ENCODE data around the gene ADI1. TPM values are rescaled to one million over a fixed set of nuclear protein-coding genes. Genes with fewer than 3 reads are reported as not detected.

The ADI1 gene
- polyA plus RNA-seq, 1 of the 3 experiments (the other 2 are of a cell fraction): 67.2 TPM

DNA sequence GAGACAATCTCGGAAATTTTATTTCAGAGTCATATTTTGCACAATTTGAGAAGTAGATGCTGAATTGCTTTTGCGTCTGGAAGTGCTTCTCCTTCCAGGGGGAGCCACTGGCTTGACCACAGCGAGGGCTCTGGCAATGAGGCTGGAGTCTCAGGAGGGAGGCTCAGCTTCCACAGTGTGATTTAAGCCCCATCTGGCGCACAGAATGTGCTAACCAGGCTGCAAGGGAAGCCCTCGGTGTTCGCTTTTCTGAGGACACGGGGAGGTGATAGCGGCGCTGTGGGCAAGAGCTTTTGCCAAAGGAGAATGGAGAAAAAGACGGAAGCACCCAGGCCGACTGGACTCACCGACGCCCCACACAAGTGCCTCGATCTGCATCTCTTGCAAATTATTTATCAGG, 52.4 kb downstream of the ADI1 start:
- ChIA-PET POLR2A (no interaction called here), CTCF (interaction anchor here (0.9 to 9.4 kb wide), 5 partner anchors 9 to 184 kb away, joined by 3 to 127 read pairs (median 5); no protein-coding TSS in a partner anchor)
- Histone ChIP-seq H3K79me2 (ENCODE audit: insufficient read depth) (no peaks in the 10 kb centered on the region), H3K27ac (ENCODE audit: low read depth in 2 of 2, low read length in 1 of 2) (peak overlapping the region in 1 of 2 experiments; percentile 77; a peak in 2 of 4 replicates), H3K27me3 (ENCODE audit: insufficient read depth) (no peaks in the 10 kb centered on the region), H3F3A (replicated peaks; ENCODE audit: insufficient read depth) (peaks cover 7% of the 10 kb centered on the region), H2AFZ (ENCODE audit: low read depth) (no peak overlapping the region), H3K4me3 (ENCODE audit: low read depth in 2 of 2, low read length in 1 of 2) (no peak overlapping the region), H3K4me2 (no peak overlapping the region), H3K4me1 (ENCODE audit: control insufficient read depth in 1 of 2, insufficient read depth in 2 of 2, low read depth in 1 of 2, low read length in 1 of 2) (peaks cover 0 to 25% of the 10 kb centered on the region in 2 experiments; a peak in 3 of 4 replicates), H3K9ac (no peak overlapping the region), H4K20me1 (ENCODE audit: insufficient read depth) (no peaks in the 10 kb centered on the region), H3K9me3 (no peaks in the 10 kb centered on the region), H3K9me2 (no peaks in the 10 kb centered on the region), H3K36me3 (replicated peaks in 1 of 2; ENCODE audit: control insufficient read depth in 1 of 2, insufficient read depth in 2 of 2, low read length in 1 of 2) (peaks cover 16 to 58% of the 10 kb centered on the region in 2 experiments)
- 93% methylated on average over 14 of the region's 14 CpGs for WGBS (ENCODE audit: low lambda C conversion rate)
- TF ChIP-seq FOXJ3 (CRISPR knock-in tag; IDR thresholded peaks at IDR 0.05) (no peak), JUND (IDR thresholded peaks at IDR 0.05) (no peak)
- no peak for DNase-seq

DNA sequence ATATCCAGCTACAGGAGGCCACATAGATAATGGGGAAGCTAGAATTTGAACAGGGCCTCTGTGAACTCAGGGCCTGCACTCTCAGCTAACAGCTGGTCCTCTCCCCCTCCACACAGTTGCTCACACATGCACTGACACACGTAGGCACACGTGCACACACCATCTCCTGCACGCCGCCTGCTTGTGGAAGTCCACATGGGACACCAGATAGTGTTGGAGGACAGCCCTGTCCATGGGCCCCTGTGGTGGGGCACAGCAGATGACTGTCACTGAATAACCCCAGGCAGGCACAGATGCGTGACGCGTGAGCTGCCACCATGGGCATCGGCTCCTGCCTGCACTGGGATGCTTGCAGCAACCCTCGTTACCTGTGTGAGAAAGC, 52.9 kb downstream of the ADI1 start:
- CTCF ChIA-PET: interaction anchor here (0.9 to 9.4 kb wide), 6 partner anchors 8 to 184 kb away, joined by 3 to 127 read pairs (median 6); no protein-coding TSS in a partner anchor
- Histone ChIP-seq H3K4me3 (ENCODE audit: low read depth in 2 of 2, low read length in 1 of 2) (no peak overlapping the region), H3K9ac (peak overlapping the region; percentile 28; the same call in 1 of the 2 replicates), H3F3A (replicated peaks; ENCODE audit: insufficient read depth) (peaks cover 7% of the 10 kb centered on the region), H3K9me2 (no peaks in the 10 kb centered on the region), H3K4me2 (peak overlapping the region; percentile 56), H3K9me3 (no peaks in the 10 kb centered on the region), H3K79me2 (ENCODE audit: insufficient read depth) (no peaks in the 10 kb centered on the region), H3K27me3 (ENCODE audit: insufficient read depth) (no peaks in the 10 kb centered on the region), H3K27ac (ENCODE audit: low read depth in 2 of 2, low read length in 1 of 2) (peak overlapping the region; percentile 55 to 77), H4K20me1 (ENCODE audit: insufficient read depth) (no peaks in the 10 kb centered on the region), H3K4me1 (ENCODE audit: control insufficient read depth in 1 of 2, insufficient read depth in 2 of 2, low read depth in 1 of 2, low read length in 1 of 2) (peaks cover 0 to 25% of the 10 kb centered on the region in 2 experiments; a peak in 3 of 4 replicates), H2AFZ (ENCODE audit: low read depth) (no peak overlapping the region), H3K36me3 (replicated peaks in 1 of 2; ENCODE audit: control insufficient read depth in 1 of 2, insufficient read depth in 2 of 2, low read length in 1 of 2) (peaks cover 16 to 57% of the 10 kb centered on the region in 2 experiments)
- no peak for DNase-seq
- POLR2A ChIA-PET: no interaction called here
- 97% methylated on average over 6 of the region's 9 CpGs for WGBS (ENCODE audit: low lambda C conversion rate)
- TF ChIP-seq, protein P1, sequence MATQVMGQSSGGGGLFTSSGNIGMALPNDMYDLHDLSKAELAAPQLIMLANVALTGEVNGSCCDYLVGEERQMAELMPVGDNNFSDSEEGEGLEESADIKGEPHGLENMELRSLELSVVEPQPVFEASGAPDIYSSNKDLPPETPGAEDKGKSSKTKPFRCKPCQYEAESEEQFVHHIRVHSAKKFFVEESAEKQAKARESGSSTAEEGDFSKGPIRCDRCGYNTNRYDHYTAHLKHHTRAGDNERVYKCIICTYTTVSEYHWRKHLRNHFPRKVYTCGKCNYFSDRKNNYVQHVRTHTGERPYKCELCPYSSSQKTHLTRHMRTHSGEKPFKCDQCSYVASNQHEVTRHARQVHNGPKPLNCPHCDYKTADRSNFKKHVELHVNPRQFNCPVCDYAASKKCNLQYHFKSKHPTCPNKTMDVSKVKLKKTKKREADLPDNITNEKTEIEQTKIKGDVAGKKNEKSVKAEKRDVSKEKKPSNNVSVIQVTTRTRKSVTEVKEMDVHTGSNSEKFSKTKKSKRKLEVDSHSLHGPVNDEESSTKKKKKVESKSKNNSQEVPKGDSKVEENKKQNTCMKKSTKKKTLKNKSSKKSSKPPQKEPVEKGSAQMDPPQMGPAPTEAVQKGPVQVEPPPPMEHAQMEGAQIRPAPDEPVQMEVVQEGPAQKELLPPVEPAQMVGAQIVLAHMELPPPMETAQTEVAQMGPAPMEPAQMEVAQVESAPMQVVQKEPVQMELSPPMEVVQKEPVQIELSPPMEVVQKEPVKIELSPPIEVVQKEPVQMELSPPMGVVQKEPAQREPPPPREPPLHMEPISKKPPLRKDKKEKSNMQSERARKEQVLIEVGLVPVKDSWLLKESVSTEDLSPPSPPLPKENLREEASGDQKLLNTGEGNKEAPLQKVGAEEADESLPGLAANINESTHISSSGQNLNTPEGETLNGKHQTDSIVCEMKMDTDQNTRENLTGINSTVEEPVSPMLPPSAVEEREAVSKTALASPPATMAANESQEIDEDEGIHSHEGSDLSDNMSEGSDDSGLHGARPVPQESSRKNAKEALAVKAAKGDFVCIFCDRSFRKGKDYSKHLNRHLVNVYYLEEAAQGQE (IDR thresholded peaks at IDR 0.05; ENCODE audit: low read depth, low read length): no peak
- no peak for TF ChIP-seq SIN3A (IDR thresholded peaks at IDR 0.05; ENCODE audit: borderline replicate concordance, low read depth, low read length)
- no peak for TF ChIP-seq SMC3 (IDR thresholded peaks at IDR 0.05; ENCODE audit: low read depth, low read length)
- no peak for TF ChIP-seq RCOR1 (IDR thresholded peaks at IDR 0.05; ENCODE audit: low read length)
- TF ChIP-seq, protein P2, sequence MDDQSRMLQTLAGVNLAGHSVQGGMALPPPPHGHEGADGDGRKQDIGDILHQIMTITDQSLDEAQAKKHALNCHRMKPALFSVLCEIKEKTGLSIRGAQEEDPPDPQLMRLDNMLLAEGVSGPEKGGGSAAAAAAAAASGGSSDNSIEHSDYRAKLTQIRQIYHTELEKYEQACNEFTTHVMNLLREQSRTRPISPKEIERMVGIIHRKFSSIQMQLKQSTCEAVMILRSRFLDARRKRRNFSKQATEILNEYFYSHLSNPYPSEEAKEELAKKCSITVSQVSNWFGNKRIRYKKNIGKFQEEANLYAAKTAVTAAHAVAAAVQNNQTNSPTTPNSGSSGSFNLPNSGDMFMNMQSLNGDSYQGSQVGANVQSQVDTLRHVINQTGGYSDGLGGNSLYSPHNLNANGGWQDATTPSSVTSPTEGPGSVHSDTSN (IDR thresholded peaks at IDR 0.05): no peak
- TF ChIP-seq, protein P3, sequence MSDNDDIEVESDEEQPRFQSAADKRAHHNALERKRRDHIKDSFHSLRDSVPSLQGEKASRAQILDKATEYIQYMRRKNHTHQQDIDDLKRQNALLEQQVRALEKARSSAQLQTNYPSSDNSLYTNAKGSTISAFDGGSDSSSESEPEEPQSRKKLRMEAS (IDR thresholded peaks at IDR 0.05; ENCODE audit: low read depth): no peak
- TF ChIP-seq RXRA (IDR thresholded peaks at IDR 0.05; ENCODE audit: borderline replicate concordance, low read depth): no peak

Data from SK-N-SH (cell line).